ENCODE data around the gene SFSWAP.

Gene SFSWAP

DNA sequence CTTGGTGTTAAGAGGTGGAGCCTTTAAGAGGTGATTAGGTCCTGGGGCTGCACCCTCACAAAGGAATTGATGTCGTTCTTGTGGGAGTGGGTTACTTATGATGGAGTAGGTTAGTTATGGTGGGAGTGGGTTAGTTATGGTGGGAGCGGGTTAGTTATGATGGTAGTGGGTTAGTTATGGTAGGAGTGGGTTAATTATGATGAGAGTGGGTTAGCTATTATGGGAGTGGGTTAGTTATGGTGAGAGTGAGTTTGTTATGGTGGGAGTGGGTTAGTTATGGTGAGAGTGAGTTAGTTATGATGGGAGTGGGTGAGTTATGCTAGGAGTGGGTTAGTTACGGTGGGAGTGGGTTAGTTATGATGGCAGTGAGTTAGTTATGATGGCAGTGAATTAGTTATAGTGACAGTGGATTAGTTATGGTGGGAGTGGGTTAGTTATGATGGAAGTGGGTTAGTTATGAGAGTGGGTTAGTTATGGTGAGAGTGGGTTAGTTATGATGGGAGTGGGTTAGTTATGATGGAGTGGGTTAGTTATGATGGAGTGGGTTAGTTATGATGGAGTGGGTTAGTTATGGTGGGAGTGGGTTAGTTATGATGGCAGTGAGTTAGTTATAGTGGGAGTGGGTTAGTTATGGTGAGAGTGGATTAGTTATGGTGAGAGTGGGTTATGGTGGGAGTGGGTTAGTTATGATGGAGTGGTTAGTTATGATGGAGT, 22.6 kb upstream of the SFSWAP start:
- Mint-ChIP-seq H3K9me3 (no peaks in the 10 kb centered on the region), H3K27me3 (ENCODE audit: low read depth) (peaks cover 18% of the 10 kb centered on the region), H3K27ac (no peak overlapping the region), H3K4me1 (no peaks in the 10 kb centered on the region), H3K4me3 (no peak overlapping the region), H3K36me3 (ENCODE audit: low read depth) (no peaks in the 10 kb centered on the region)
- TF ChIP-seq, protein P1, sequence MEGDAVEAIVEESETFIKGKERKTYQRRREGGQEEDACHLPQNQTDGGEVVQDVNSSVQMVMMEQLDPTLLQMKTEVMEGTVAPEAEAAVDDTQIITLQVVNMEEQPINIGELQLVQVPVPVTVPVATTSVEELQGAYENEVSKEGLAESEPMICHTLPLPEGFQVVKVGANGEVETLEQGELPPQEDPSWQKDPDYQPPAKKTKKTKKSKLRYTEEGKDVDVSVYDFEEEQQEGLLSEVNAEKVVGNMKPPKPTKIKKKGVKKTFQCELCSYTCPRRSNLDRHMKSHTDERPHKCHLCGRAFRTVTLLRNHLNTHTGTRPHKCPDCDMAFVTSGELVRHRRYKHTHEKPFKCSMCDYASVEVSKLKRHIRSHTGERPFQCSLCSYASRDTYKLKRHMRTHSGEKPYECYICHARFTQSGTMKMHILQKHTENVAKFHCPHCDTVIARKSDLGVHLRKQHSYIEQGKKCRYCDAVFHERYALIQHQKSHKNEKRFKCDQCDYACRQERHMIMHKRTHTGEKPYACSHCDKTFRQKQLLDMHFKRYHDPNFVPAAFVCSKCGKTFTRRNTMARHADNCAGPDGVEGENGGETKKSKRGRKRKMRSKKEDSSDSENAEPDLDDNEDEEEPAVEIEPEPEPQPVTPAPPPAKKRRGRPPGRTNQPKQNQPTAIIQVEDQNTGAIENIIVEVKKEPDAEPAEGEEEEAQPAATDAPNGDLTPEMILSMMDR (IDR thresholded peaks at IDR 0.05; ENCODE audit: unreplicated experiment in 3 of 3), result no peak

DNA sequence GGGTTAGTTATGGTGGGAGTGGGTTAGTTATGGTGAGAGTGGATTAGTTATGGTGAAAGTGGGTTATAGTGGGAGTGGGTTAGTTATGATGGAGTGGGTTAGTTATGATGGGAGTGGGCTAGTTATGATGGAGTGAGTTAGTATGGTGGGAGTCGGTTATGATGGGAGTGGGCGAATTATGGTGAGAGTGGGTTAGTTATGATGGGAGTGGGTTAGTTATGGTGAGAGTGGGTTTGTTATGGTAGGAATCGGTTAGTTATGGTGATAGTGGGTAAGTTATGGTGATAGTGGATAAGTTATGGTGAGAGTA, 22.1 kb upstream of the SFSWAP start:
- Mint-ChIP-seq H3K4me3 (no peak overlapping the region), H3K27me3 (ENCODE audit: low read depth) (peaks cover 14% of the 10 kb centered on the region), H3K36me3 (ENCODE audit: low read depth) (no peaks in the 10 kb centered on the region), H3K9me3 (no peaks in the 10 kb centered on the region), H3K4me1 (no peaks in the 10 kb centered on the region), H3K27ac (no peak overlapping the region)
- TF ChIP-seq, protein P1 (IDR thresholded peaks at IDR 0.05; ENCODE audit: unreplicated experiment in 3 of 3), result no peak

DNA sequence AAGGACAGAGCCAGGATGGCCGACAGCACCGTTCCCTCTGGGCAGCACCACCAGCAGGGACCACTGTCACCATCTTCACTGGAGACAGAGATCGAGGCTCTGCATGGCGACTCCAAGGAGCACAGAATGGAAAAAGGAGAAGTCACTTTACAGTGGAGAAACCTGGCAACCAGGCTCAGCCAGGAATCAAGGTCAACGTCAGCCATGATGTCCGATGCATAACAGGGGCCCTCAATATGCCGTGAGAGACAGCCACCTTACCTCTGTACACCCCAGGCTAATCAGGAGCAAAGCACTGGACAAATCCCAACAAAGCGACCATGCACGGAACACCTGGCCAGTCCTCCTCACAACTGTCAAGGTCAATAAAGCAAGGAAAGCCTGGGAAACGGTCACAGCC, 20.6 kb upstream of the SFSWAP start:
- peaks cover 20% of the 10 kb centered on the region for H3K27me3 Mint-ChIP-seq (ENCODE audit: low read depth)
- H3K4me1 Mint-ChIP-seq, result no peaks in the 10 kb centered on the region
- TF ChIP-seq, protein P1 (IDR thresholded peaks at IDR 0.05; ENCODE audit: unreplicated experiment in 3 of 3), result no peak
- H3K27ac Mint-ChIP-seq, result no peak overlapping the region
- no peak overlapping the region for H3K4me3 Mint-ChIP-seq
- no peaks in the 10 kb centered on the region for H3K36me3 Mint-ChIP-seq (ENCODE audit: low read depth)
- H3K9me3 Mint-ChIP-seq, result no peaks in the 10 kb centered on the region

DNA sequence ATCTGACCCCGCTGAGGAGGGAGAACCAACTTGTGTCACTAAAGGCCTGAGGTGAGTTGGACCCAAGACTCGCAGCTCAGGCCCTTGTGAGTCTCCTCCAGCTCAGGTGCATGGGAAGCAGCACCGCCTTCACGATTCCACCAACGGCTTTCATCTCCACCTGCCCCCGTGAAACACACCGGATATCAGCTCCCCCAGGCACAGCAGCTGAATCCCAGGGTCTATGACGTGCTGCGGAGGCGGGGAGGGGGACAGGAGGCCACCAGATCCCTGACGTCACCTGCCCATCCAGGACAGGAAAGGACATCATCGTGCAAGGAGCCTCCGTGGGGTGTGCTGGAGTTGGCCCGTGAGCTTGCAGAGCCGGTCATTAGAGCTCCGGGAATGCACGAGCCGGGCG, 18.5 kb upstream of the SFSWAP start:
- Mint-ChIP-seq H3K27ac (no peak overlapping the region), H3K4me1 (no peaks in the 10 kb centered on the region), H3K9me3 (no peaks in the 10 kb centered on the region), H3K4me3 (no peak overlapping the region), H3K36me3 (ENCODE audit: low read depth) (no peaks in the 10 kb centered on the region), H3K27me3 (ENCODE audit: low read depth) (peaks cover 39% of the 10 kb centered on the region)
- TF ChIP-seq, protein P1 (IDR thresholded peaks at IDR 0.05; ENCODE audit: unreplicated experiment in 3 of 3), result no peak

DNA sequence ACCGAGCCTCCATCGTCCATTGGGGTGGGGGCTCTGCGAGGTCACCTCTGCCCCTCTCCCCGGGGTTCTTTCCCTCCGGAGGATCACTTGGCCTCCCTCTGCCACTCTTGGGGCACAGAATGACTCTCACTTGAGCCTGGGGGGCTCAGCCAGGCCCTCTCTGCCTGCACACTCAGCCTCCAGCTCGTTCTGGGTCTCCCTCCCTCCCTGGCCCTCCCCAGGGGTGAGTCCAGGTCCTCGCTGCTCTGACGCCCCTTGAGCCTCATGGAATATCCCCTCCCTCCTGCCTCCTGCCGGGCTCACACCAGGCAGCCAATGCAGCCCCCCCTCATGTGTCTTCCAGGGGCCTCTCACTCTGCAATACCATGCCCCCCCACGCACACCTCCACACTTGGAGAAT, 17.7 kb upstream of the SFSWAP start:
- Mint-ChIP-seq H3K27ac (no peak overlapping the region), H3K4me1 (no peaks in the 10 kb centered on the region), H3K27me3 (ENCODE audit: low read depth) (peaks cover 41% of the 10 kb centered on the region), H3K9me3 (no peaks in the 10 kb centered on the region), H3K4me3 (no peak overlapping the region), H3K36me3 (ENCODE audit: low read depth) (no peaks in the 10 kb centered on the region)
- TF ChIP-seq, protein P1 (IDR thresholded peaks at IDR 0.05; ENCODE audit: unreplicated experiment in 3 of 3), result no peak

DNA sequence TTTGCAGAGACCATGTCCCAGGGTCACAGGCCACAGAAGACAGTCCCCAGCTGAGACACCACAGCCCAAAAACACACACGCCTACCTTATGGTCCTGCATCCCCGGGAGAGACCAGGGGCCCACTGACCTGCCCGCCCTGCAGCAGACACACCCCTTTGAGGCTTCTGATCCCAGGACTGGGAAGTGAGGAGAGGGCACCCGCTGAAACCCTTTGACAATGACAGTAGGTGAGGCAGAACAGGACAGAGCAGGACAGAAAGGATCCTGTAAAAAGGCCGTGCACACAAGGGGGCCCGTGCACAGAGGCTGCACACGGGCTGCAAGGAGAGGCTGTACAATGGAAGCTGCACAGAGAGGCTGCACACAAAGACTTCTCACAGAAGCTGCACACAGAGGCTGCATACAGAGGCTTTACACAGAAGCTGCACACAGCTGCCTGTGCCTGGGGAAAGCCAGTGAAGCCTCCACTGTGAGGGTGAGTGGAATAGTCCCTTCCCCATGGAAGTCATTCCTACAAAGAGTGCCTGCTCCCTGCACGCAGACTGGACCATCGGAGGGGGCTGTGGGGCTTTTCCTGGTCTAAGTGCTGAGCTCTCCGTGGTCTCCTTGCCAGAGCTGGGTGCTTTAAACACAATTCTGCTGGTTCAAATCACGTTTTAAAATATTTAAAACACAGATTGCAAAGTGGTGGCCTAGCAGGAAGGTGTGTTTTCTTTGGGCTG, 16.6 kb upstream of the SFSWAP start:
- TF ChIP-seq, protein P1 (IDR thresholded peaks at IDR 0.05; ENCODE audit: unreplicated experiment in 3 of 3), result no peak
- Mint-ChIP-seq H3K4me3 (no peak overlapping the region), H3K4me1 (no peaks in the 10 kb centered on the region), H3K36me3 (ENCODE audit: low read depth) (no peaks in the 10 kb centered on the region), H3K9me3 (no peaks in the 10 kb centered on the region), H3K27ac (no peak overlapping the region), H3K27me3 (ENCODE audit: low read depth) (peaks cover 44% of the 10 kb centered on the region)
